Measurements from ENCODE around the gene ASMTL.
"Not testable (repeated sequence)": the region's sequence is repeated elsewhere in the genome, so short reads cannot be mapped to it uniquely, and the experiment has no call there.

The ASMTL gene

GRCh38 chrX:1452516-1453394 is at the start of gene ASMTL:
TSS of gene ASMTL (minus strand) at chrX:1452909. CDS start at chrX:1452840, 69 bp downstream.
- no peak for DNase-seq

- no peak for DNase-seq
Observed at GRCh38 chrX:1502241-1502640, 49.5 kb upstream of the ASMTL start.

DNA sequence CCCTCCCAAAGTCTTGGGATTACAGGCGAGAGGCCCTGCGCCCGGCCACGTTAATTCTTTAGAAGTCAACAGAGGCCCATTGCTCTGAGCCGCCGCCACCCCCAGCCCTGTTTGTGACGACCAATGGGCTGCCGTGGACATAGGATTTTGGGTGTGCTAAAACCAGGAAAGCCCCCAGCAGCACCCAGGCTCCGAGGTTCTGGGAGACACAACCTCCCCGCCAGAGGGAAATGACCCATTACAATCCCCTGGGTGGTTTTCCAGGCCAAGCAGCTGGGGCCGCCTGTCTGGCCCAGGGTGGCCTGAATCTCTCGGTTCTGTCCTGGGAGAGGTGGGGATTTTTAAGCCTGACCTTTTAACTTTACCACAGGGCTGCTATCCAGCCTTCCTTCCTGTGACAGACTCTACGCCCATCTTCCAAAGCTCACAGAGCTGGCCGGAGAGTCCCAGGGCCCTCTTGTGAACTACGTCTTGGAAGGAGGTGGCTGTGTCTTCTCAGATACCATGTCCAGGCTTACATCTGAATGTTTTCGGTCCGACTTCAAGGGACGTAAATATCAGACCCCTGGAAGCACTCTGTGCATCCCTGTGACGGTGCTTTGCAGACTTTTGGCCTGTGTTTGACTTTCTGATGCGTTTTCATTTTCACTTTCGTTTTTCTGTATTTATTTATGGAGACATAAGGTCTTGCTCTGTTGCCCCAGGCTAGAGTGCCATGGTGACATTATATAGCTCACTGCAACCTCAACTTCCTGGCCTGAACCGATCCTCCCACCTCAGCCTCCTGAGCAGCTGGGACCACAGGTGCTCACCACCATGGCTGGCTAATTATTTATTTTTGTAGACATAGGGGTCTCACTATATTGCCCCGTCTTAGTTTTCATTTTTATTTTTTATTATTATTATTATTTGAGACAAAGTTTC is 48.3 kb upstream of the ASMTL start:
- no peak for DNase-seq

- no peak for DNase-seq
Observed at GRCh38 chrX:1496076-1496475, 43.4 kb upstream of the ASMTL start.

GRCh38 chrX:1493877-1494510 is 41.3 kb upstream of the ASMTL start:
- no peak for DNase-seq

GRCh38 chrX:1493412-1493811 is 40.7 kb upstream of the ASMTL start:
- no peak for DNase-seq

DNA sequence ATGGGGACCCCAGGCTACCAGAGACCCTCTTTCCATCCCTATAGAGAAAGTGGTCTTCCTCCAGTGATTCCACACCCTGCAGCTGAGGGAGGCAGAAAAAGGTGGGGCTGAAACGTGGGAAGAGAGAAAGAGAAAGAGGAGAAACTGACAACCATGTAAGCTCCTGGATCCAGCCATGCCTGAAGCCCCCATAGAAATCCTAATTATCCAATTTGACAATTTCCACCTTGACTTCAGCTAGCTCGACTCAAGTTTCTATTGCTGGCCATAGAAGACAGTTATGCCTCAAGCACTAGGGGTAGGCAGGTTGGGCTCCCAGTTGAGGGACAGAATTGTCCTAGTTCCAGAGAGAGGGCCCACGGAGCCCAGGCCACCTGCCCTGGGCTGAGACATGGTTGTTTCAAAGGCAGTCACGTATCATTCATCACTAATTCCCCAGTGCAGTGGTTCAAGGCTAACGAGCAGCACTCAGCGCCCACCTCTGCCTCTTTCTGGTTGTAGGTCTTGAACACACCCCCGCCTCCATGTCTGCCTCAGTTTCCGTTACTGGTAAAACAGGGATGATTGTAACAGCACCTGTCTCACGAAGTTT is 39.8 kb upstream of the ASMTL start:
- DNase-seq, result no peak

DNA sequence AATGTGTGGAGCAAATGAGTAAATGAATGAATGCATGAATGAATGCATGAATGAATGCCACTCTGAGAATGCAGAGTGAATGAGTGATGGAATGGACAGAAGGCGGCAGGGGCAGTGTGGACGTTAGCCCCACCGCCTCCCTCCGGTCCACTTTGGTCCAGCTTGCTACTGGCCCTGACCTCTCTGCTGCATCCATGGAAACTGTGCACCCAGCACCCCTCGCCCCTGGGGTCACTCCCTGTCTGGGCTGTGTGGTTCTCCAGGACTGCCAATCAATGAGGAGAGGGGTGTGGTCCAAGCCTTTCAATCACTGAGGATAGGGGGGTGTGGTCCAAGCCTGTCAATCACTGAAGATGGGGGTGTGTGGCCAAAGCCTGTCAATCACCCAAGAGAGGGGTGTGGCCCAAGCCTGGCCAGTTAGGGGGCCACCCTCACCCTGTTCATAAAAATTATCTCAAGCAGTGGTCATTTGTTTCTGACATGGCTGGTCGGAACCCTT is 39.2 kb upstream of the ASMTL start:
- no peak for DNase-seq

GRCh38 chrX:1491248-1491647 is 38.5 kb upstream of the ASMTL start:
- not testable (repeated sequence) for DNase-seq

GRCh38 chrX:1490723-1491122 is 38.0 kb upstream of the ASMTL start:
- not testable (repeated sequence) for DNase-seq

DNA sequence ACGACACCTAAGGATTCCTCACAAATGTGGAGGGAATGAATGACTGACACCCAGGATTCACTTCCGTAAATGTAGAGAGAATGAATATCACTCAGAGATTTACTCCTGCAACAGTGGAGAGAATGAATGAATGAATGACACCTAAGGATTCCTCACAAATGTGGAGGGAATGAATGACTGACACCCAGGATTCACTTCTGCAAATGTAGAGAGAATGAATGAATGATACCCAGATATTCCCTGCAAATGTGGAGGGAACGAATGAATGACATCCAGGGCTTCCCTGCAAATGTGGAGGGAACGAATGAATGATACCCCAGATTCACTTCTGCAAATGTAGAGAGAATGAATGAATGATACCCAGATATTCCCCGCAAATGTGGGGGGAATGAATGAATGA is 36.6 kb upstream of the ASMTL start:
- DNase-seq, result not testable (repeated sequence)

DNA sequence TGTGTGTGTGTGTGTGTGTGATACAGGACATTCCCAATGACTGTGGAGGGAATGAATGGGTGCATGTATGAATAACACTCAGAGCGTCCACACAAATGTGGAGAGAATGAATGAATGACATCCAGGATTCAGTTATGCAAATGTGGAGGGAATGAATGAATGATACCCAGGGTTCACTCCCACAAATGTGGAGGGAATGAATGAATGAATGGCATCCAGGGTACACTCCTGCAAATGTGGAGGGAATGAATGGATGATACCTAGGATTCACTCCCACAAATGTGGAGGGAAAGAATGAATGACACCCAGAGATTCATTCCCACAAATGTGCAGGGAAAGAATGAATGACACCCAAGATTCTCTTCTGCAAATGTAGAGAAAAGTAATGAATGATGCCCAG is 36.0 kb upstream of the ASMTL start:
- no peak for DNase-seq

- no peak for DNase-seq
Observed at GRCh38 chrX:1488141-1488540, 35.4 kb upstream of the ASMTL start.

- DNase-seq, result no peak
Observed at GRCh38 chrX:1487401-1487800, 34.7 kb upstream of the ASMTL start.

DNA sequence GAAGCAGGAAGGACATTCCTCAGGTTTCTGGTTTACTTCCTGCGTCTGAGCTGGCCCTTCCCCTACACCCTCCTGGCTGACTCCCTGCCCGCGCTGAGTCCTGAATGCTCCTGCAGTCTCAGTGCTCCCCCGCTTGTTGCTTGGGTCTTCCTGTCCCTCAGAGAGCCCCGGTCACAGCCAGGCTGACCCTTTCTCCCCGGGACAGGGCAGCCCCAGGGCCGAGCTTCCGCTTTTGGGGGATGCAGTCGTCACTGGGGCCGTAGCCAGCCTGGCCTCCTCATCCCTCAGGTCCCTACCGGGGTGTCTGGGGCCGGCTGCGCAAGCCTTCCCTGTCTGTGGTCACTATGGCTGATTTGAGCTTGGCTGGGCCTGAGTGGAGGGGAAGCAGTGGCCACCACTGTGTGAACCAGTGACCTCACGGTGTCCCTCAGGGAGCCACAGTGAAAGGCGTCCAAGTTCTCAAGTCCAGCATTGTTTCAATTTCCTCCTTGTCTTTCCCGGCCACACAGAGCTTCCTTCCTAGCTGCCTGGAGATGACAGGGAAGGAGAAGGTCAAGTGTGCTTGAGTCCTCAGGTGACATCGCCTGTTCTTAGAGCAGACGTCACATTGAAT is 34.1 kb upstream of the ASMTL start:
- no peak for DNase-seq

GRCh38 chrX:1486177-1486576 is 33.5 kb upstream of the ASMTL start:
- DNase-seq, result no peak

DNA sequence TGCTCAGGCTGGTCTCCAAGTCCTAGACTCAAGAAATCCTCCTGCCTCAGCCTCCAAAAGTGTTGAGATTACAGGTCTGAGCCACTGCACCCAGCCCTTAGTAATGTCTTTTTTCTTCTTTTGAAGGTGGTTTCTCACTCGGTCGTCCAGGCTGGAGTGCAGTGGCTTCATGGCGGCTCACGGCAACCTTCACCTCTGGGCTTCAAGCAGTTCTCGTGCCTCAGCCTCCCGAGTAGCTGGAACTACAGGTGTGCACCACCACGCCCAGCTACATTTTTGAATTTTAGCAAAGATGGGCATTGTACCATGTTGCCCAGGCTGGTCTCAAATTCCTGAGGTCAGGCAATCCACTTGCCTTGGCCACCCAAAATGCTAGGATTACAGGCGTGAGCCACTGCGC is 32.3 kb upstream of the ASMTL start:
- no peak for DNase-seq

DNA sequence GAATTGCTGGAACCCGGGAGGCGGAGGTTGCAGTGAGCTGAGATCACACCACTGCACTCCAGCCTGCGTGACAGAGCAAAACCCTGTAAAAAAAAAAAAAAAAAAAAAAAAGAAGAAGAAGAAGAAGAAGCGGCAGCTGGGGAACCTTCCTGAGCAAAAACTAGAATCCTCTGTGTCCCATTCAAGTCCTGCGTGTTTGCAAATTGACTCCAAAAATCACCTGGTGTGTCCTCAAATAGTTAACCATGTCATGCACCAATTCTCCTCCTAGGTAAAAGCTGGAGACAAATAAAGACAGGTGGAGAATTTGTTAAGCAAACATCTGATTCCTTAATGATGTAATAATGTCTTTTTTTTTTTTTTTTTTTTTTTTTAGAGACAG is 31.9 kb upstream of the ASMTL start:
- no peak for DNase-seq

DNA sequence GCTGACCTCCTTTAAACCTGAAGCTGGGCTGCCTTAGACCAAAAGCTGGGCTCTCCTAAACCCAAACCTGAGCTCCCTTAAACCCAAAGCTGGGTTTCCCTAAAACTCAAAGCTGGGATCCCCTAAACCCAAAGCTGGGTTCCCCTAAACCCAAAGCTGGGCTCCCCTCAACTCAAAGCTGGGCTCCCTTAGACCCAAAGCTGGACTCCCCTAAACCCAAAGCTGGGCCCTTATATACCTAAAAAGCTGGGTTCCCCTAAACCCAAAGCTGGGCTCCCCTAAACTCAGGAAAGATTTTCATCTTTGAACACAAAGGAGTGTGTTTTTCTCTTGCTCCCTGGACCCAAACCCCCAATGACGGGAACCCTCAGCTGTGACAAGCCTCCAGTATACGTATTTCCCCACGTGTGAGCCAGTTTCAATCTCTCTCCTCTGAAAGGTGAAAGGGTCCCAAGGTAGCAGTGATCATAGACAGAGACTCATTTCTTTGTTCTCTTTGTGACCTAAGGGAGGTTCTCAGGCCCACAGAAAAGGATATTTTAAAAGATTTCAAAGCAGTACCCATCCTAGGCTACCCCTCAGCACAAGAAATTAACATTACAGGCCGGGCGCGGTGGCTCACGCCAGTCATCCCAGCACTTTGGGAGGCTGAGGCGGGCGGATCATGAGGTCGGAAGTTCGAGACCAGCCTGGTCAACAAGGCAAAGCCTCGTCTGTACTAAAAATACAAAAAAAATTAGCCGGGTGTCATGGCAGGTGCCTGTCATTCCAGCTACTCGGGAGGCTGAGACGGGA is 31.3 kb upstream of the ASMTL start:
- no peak for DNase-seq

DNA sequence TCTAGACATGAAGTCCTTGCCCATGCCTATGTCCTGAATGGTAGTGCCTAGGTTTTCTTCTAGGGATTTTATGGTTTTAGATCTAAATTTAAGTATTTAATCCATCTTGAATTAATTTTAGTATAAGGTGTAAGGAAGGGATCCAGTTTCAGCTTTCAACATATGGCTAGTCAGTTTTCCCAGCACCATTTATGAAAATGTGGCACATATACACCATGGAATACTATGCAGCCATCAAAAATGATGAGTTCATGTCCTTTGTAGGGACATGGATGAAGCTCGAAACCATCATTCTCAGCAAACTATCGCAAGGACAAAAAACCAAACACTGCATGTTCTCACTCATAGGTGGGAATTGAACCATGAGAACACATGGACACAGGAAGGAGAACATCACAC is 29.8 kb upstream of the ASMTL start:
- DNase-seq, result not testable (repeated sequence)
